Measurements from ENCODE around the gene BLTP3B. TPM values are rescaled to one million over a fixed set of nuclear protein-coding genes. Genes with fewer than 3 reads are reported as not detected.
"Not testable (repeated sequence)": the region's sequence is repeated elsewhere in the genome, so short reads cannot be mapped to it uniquely, and the experiment has no call there.

The BLTP3B gene
- total RNA-seq, 1 donor from 2014 or later = 19.3 TPM

DNA sequence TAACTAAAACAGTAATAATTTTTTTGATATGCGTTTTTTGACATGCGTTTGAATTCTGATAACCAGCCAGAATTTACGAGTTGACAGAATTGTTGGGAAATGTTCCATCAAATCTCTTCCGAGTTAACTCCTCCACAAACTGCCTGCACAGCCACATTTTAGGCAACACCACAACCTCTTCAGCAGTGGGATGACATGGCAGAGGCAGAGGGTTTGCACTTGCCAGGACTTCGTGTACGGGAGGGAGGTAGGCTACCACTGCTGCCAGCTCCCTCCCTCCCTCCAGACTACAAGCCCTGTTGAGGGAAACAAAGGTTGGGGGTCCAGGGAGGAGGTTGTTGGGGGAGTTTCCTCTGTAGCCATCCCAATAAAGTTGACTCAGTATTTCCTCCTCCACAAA, 43.4 kb upstream of the BLTP3B start:
- no peaks in the 10 kb centered on the region for H3K36me3 Mint-ChIP-seq
- peaks cover 9% of the 10 kb centered on the region for H3K4me1 Mint-ChIP-seq
- no peaks in the 10 kb centered on the region for H3K27me3 Mint-ChIP-seq (ENCODE audit: low read depth)
- H3K27ac Mint-ChIP-seq = no peak overlapping the region
- DNase-seq (ENCODE audit: low spot score in 2 of 2, unreplicated experiment in 2 of 2) = no peak
- TF ChIP-seq, protein P1, sequence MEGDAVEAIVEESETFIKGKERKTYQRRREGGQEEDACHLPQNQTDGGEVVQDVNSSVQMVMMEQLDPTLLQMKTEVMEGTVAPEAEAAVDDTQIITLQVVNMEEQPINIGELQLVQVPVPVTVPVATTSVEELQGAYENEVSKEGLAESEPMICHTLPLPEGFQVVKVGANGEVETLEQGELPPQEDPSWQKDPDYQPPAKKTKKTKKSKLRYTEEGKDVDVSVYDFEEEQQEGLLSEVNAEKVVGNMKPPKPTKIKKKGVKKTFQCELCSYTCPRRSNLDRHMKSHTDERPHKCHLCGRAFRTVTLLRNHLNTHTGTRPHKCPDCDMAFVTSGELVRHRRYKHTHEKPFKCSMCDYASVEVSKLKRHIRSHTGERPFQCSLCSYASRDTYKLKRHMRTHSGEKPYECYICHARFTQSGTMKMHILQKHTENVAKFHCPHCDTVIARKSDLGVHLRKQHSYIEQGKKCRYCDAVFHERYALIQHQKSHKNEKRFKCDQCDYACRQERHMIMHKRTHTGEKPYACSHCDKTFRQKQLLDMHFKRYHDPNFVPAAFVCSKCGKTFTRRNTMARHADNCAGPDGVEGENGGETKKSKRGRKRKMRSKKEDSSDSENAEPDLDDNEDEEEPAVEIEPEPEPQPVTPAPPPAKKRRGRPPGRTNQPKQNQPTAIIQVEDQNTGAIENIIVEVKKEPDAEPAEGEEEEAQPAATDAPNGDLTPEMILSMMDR (IDR thresholded peaks at IDR 0.05; ENCODE audit: unreplicated experiment) = no peak
- H3K4me3 Mint-ChIP-seq = no peak overlapping the region
- H3K9me3 Mint-ChIP-seq = no peaks in the 10 kb centered on the region

DNA sequence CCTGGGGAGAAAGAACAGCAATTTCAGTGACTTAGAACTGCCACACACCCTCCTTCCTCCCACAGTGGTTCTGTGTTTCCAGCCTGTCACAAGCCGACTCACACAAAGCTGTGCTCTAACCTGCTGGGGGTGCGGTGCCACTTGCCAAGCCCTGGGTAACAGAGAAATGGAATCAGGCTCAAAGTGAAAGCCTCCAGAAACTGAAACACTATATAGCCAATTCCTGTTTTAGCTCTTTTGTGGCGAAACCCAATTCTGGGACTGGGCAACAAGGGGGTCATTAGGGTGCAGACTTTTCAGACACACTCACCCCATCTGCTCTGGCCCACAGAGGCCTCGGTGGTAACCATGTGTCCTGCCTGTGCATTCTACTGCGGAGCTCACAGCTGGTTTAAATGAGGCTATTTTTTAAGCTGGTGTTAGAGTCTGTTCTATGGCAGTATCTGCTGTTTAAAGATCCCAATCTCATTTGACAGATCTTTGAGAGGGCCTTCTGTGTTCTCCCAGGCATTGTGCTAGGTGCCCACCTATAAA, 42.8 kb upstream of the BLTP3B start:
- Mint-ChIP-seq H3K27me3 (ENCODE audit: low read depth) (no peaks in the 10 kb centered on the region), H3K9me3 (no peaks in the 10 kb centered on the region), H3K4me3 (no peak overlapping the region), H3K27ac (no peak overlapping the region), H3K4me1 (peaks cover 9% of the 10 kb centered on the region), H3K36me3 (no peaks in the 10 kb centered on the region)
- TF ChIP-seq, protein P1 (IDR thresholded peaks at IDR 0.05; ENCODE audit: unreplicated experiment) = no peak
- DNase-seq (ENCODE audit: low spot score in 2 of 2, unreplicated experiment in 2 of 2) = no peak

DNA sequence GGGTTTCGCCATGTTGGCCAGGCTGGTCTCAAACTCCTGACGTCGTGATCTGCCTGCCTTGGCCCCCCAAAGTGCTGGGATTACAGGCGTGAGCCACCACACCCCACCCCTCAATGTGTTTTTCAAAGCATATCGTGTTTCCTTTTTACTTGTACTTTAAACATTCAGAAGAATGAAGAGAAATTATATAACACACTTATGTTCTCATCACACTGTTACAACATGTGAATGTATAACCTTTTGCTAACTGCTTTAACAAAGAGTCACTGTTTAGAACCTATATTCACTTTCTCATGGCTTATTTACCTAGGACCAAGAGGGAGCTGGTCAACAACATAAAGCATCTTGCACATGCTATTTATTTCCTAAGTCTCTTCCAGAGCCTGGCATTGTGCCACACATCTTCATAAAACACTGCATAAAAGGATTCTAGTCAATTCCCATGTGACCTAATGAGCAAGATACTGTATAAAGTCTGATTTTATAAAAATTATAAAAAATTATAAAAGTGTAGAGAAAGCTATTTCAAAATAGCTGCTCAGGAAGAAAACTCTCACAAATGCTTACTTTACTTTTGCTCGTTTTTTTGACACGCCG, 42.0 kb upstream of the BLTP3B start:
- no peaks in the 10 kb centered on the region for H3K27me3 Mint-ChIP-seq (ENCODE audit: low read depth)
- H3K27ac Mint-ChIP-seq = no peak overlapping the region
- H3K36me3 Mint-ChIP-seq = no peaks in the 10 kb centered on the region
- H3K4me1 Mint-ChIP-seq = peaks cover 9% of the 10 kb centered on the region
- H3K4me3 Mint-ChIP-seq = no peak overlapping the region
- TF ChIP-seq, protein P1 (IDR thresholded peaks at IDR 0.05; ENCODE audit: unreplicated experiment) = no peak
- no peak for DNase-seq (ENCODE audit: low spot score in 2 of 2, unreplicated experiment in 2 of 2)
- no peaks in the 10 kb centered on the region for H3K9me3 Mint-ChIP-seq

DNA sequence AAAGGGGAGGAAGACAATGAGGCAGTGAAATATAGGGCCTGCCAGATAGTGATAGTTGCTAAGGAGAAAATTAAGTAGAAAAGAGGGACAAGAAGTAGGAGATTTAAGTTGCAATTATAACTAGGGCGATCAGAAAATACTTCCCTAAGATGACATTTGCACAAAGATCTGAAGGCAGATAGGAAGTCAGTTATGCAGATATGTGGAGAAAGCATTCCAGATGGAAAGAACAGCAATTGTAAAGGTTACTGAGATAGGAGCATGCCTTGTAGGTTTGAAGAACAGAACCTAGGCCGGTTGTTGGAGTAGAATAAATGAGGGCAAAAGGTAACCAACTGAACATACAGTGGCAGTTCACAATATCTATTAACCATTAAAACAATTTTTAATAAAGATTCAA, 36.6 kb upstream of the BLTP3B start:
- H3K27me3 Mint-ChIP-seq (ENCODE audit: low read depth) = no peaks in the 10 kb centered on the region
- H3K4me1 Mint-ChIP-seq = peaks cover 4% of the 10 kb centered on the region
- no peaks in the 10 kb centered on the region for H3K9me3 Mint-ChIP-seq
- TF ChIP-seq, protein P1 (IDR thresholded peaks at IDR 0.05; ENCODE audit: unreplicated experiment) = no peak
- no peaks in the 10 kb centered on the region for H3K36me3 Mint-ChIP-seq
- DNase-seq (ENCODE audit: low spot score in 2 of 2, unreplicated experiment in 2 of 2) = no peak
- no peak overlapping the region for H3K27ac Mint-ChIP-seq
- no peak overlapping the region for H3K4me3 Mint-ChIP-seq

DNA sequence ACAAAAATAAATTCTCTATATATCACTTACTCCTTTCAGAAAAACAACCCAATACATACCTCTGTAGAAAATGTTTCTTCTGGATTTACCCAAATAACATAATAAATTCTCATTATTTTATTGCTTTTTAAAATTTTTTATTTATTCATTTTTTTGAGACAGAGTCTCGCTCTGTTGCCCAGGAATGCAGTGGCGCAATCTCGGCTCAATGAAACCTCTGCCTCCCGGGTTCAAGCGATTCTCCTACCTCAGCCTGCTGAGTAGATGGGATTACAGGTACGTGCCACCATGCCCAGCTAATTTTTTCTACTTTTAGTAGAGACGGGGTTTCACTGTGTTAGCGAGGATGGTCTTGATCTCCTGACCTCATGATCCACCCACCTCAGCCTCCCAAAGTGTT, 33.8 kb upstream of the BLTP3B start:
- not testable (repeated sequence) for H3K27me3 Mint-ChIP-seq (ENCODE audit: low read depth); H3K4me1 Mint-ChIP-seq; H3K9me3 Mint-ChIP-seq; H3K4me3 Mint-ChIP-seq; H3K36me3 Mint-ChIP-seq; H3K27ac Mint-ChIP-seq; DNase-seq (ENCODE audit: low spot score in 2 of 2, unreplicated experiment in 2 of 2)

DNA sequence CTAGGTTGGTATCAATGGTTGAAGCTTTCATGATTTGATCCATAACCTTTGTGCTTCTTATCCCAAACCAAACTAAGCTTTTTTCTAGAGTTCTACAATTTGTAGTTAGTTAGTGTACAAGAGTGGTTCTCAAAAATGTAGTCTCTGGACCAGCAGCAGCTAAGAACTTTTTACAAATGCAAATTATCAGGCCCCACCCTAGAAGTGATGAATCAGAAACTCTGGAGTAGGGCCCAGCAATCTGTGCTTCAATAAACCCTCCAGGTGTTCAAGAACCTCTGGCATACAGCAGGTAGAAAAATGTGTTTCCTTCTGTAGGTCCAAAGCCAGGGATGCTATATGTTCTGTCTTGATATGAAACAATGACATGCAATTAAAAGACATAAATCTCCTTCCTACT, 31.8 kb upstream of the BLTP3B start:
- DNase-seq (ENCODE audit: low spot score in 2 of 2, unreplicated experiment in 2 of 2) = no peak
- Mint-ChIP-seq H3K9me3 (no peaks in the 10 kb centered on the region), H3K4me3 (no peak overlapping the region), H3K27me3 (ENCODE audit: low read depth) (no peaks in the 10 kb centered on the region), H3K27ac (no peak overlapping the region), H3K36me3 (no peaks in the 10 kb centered on the region), H3K4me1 (peaks cover 21% of the 10 kb centered on the region)
- TF ChIP-seq, protein P1 (IDR thresholded peaks at IDR 0.05; ENCODE audit: unreplicated experiment) = no peak
